Activated B cell treated with CpG ODN at 0.5 μM for 24 hours (primary cell): ENCODE measurements around the gene DUSP12. TPM values are rescaled to one million over a fixed set of nuclear protein-coding genes. Genes with fewer than 3 reads are reported as not detected.
"Not testable (repeated sequence)": the region's sequence is repeated elsewhere in the genome, so short reads cannot be mapped to it uniquely, and the experiment has no call there.

Experiments used
- ATAC-seq: fragments of 200-7000 bp; cut with Tn5 transposase; one replicate; pipeline ENCODE4 v1.10.0; 2021; ENCODE audit warnings: low read depth, mild to moderate bottlenecking, moderate library complexity
- CTCF ChIA-PET: fragments of 350-600 bp; sonication (Branson Sonifier 250); formaldehyde crosslinking; loops from one replicate; lab custom pipeline; 2021; ENCODE audit warnings: antibody characterized with exemption; lab: Charles Lee
- POLR2A ChIA-PET: fragments of 350-600 bp; sonication (Branson Sonifier 250); formaldehyde crosslinking; loops from one replicate; lab custom pipeline; 2021; ENCODE audit warnings: antibody characterized with exemption; lab: Charles Lee
- DNase-seq: peaks from one replicate; pipeline ENCODE4 v3.0.0; 2022
- H3K27ac Mint-ChIP-seq: one replicate; pipeline ENCODE4 v1.8.0; 2020; ENCODE audit warnings: mixed read lengths
- H3K27me3 Mint-ChIP-seq: one replicate; pipeline ENCODE4 v1.8.0; 2021; ENCODE audit warnings: mixed read lengths
- H3K36me3 Mint-ChIP-seq: one replicate; pipeline ENCODE4 v1.8.0; 2021; ENCODE audit warnings: low read depth, mixed read lengths
- H3K4me1 Mint-ChIP-seq: one replicate; pipeline ENCODE4 v1.8.0; 2021; ENCODE audit warnings: mixed read lengths
- H3K4me3 Mint-ChIP-seq: one replicate; pipeline ENCODE4 v1.8.0; 2020; ENCODE audit warnings: mild to moderate bottlenecking, mixed read lengths
- H3K9me3 Mint-ChIP-seq: one replicate; pipeline ENCODE4 v1.8.0; 2020; ENCODE audit warnings: mixed read lengths
- CTCF ChIP-seq: fragments of 200-600 bp; IDR thresholded peaks from one replicate; pipeline ENCODE4 v1.8.0; 2022; ENCODE audit warnings: antibody characterized with exemption, mild to moderate bottlenecking
- intact Hi-C: fragments of 100-400 bp; cut with micrococcal nuclease; formaldehyde crosslinking; loops from one replicate; pipeline ENCODE4 v1.15.1; 2024
- total RNA-seq: library from RNA; stranded (reverse); gene quantifications from 2 replicates; pipeline ENCODE4 v1.2.3, GENCODE V29; 2022

The DUSP12 gene
- total RNA-seq, 1 donor from 2014 or later: 37.2 TPM

- peaks cover 72% of the 10 kb centered on the region for H3K4me1 Mint-ChIP-seq
- H3K9me3 Mint-ChIP-seq: no peaks in the 10 kb centered on the region
- ChIA-PET CTCF (interaction anchor here (1.1 kb wide), 2 partner anchors 17 to 74 kb away, joined by 3 read pairs; no protein-coding TSS in a partner anchor), POLR2A (interaction anchor here (0.8 to 1.9 kb wide), 3 partner anchors 14 to 17 kb away, joined by 3 to 6 read pairs (median 6); partner anchors contain the start of gene FCRLA)
- intact Hi-C loops: no loop called here
- no peaks in the 10 kb centered on the region for H3K27me3 Mint-ChIP-seq
- no peaks in the 10 kb centered on the region for H3K36me3 Mint-ChIP-seq
- no peak for DNase-seq
- no peak for ATAC-seq
- H3K4me3 Mint-ChIP-seq: no peak overlapping the region
- H3K27ac Mint-ChIP-seq: peak overlapping the region; percentile 50
- TF ChIP-seq CTCF: no peak
Measured at GRCh38 chr1:161721738-161722343, 27.7 kb upstream of the DUSP12 start.

GRCh38 chr1:161722406-161722805 lies 27.2 kb upstream of the DUSP12 start:
- intact Hi-C loops: no loop called here
- CTCF ChIA-PET: interaction anchor here (1.1 kb wide), 2 partner anchors 16 to 74 kb away, joined by 3 read pairs; no protein-coding TSS in a partner anchor
- POLR2A ChIA-PET: interaction anchor here (0.6 to 1.9 kb wide), 4 partner anchors 15 to 17 kb away, joined by 3 to 6 read pairs (median 5); partner anchors contain the start of gene FCRLA
- H3K4me1 Mint-ChIP-seq: peaks cover 66% of the 10 kb centered on the region
- H3K36me3 Mint-ChIP-seq: no peaks in the 10 kb centered on the region
- H3K4me3 Mint-ChIP-seq: no peak overlapping the region
- no peaks in the 10 kb centered on the region for H3K27me3 Mint-ChIP-seq
- DNase-seq (no peak), ATAC-seq (no peak)
- no peak for TF ChIP-seq CTCF
- H3K9me3 Mint-ChIP-seq: no peaks in the 10 kb centered on the region
- peak overlapping the region; percentile 50 for H3K27ac Mint-ChIP-seq

GRCh38 chr1:161723459-161724141 lies 26.0 kb upstream of the DUSP12 start:
- POLR2A ChIA-PET: interaction anchor here (1.0 kb wide), 1 partner anchor 17 kb away, joined by 4 read pairs; the partner anchor contains the start of gene FCRLA
- ATAC-seq (no peak), DNase-seq (no peak)
- H3K36me3 Mint-ChIP-seq: no peaks in the 10 kb centered on the region
- H3K27me3 Mint-ChIP-seq: no peaks in the 10 kb centered on the region
- H3K4me3 Mint-ChIP-seq: peak overlapping the region; percentile 28
- no peak overlapping the region for H3K27ac Mint-ChIP-seq
- intact Hi-C loops: no loop called here
- no peak for TF ChIP-seq CTCF
- H3K4me1 Mint-ChIP-seq: peaks cover 67% of the 10 kb centered on the region
- no peaks in the 10 kb centered on the region for H3K9me3 Mint-ChIP-seq
- CTCF ChIA-PET: no interaction called here

GRCh38 chr1:161725258-161725907 lies 24.2 kb upstream of the DUSP12 start:
- intact Hi-C loops, H3K36me3 Mint-ChIP-seq, H3K27me3 Mint-ChIP-seq, DNase-seq, ATAC-seq, H3K9me3 Mint-ChIP-seq: not testable (repeated sequence)
- Mint-ChIP-seq H3K4me3 (peak overlapping the region; percentile 96), H3K4me1 (peaks cover 67% of the 10 kb centered on the region), H3K27ac (peak overlapping the region; percentile 94)
- POLR2A ChIA-PET: interaction anchor here (0.6 to 5.9 kb wide), 10 partner anchors 10 to 1469 kb away, joined by 3 to 144 read pairs (median 8); partner anchors contain the start of genes DUSP12 and FCRLA
- CTCF ChIA-PET: interaction anchor here (0.6 to 6.6 kb wide), 7 partner anchors 8 to 77 kb away, joined by 3 to 57 read pairs (median 7); partner anchors contain the start of gene FCRLA

GRCh38 chr1:161725908-161726472 lies 23.6 kb upstream of the DUSP12 start:
- CTCF ChIA-PET: interaction anchor here (0.6 to 6.6 kb wide), 8 partner anchors 8 to 78 kb away, joined by 3 to 57 read pairs (median 6); partner anchors contain the start of gene FCRLA
- ATAC-seq: peak; percentile 25
- H3K4me3 Mint-ChIP-seq: peak overlapping the region; percentile 96
- H3K4me1 Mint-ChIP-seq: peaks cover 66% of the 10 kb centered on the region
- intact Hi-C loops: loop anchor here (1.0 kb wide), 2 partner anchors 8 to 21 kb away; no protein-coding TSS in a partner anchor
- H3K9me3 Mint-ChIP-seq: no peaks in the 10 kb centered on the region
- no peaks in the 10 kb centered on the region for H3K36me3 Mint-ChIP-seq
- POLR2A ChIA-PET: interaction anchor here (0.6 to 5.9 kb wide), 14 partner anchors 8 to 1470 kb away, joined by 3 to 144 read pairs (median 6); partner anchors contain the start of genes DUSP12 and FCRLA
- H3K27ac Mint-ChIP-seq: peak overlapping the region; percentile 94
- H3K27me3 Mint-ChIP-seq: no peaks in the 10 kb centered on the region
- DNase-seq: peak; percentile 52
- no peak for TF ChIP-seq CTCF
